GM18861 (cell line): Measurements from ENCODE around the gene CFAP299.

ENCODE experiments used
- ATAC-seq: cut with Tn5 transposase; IDR thresholded peaks from one replicate; pipeline ENCODE4 v1.9.1; 2021; ENCODE audit not compliant: unreplicated experiment

Gene CFAP299

DNA sequence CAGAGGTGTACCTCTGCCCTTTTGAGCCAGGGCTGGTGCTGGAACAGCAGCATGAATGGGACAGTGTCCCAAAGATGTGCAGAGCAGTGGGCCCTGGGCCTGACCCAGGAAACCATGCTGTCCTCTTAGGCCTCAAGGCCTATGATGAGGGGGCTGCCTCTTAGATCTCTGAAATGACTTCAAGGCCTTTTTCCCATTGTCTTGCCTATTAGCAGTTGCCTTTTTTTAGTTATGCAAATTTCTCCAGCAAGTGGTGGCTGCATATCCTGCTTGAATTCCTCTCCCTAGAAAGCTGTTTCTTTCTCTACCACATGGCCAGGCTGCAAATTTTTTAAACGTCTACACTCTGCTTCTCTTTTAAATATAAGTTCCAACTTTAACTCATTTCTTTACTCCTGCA, 160.3 kb downstream of the CFAP299 start:
- ATAC-seq, result no peak

DNA sequence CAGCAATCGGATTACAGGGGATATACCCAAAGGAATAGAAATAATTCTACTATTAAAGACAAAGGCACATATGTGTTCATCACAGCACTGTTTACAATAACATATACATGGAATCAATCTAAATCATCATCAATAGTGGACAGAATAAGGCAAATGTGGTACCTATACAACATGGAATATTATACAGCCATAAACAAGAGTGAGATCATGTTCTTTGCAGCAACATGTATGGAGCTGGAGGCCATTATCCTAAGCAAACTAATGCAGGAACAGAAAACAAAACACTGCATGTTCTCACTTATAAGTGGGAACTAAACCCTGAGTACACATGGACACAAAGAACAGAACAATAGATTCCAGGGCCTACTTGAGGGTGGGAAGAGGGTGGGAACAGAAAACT, 163.2 kb downstream of the CFAP299 start:
- no peak for ATAC-seq

DNA sequence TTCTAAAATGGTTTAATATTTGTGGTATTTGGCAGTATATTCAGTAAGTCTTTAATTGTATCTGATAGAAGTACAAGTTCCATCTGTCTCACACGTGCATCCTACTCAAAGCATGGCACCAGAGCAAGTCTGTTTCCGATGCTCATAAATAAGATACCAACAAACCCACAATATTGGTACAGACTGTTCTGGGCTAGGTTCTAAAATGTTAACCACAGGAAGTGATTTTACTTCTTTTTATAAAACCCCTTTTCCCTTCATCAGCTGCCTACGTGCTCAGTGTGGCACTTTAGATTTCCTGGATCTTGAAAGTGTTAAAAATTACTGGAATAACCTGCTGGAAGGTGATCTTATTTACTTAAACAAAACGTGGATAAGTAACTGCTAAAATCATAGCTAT, 165.1 kb downstream of the CFAP299 start:
- peak; percentile 68 for ATAC-seq

DNA sequence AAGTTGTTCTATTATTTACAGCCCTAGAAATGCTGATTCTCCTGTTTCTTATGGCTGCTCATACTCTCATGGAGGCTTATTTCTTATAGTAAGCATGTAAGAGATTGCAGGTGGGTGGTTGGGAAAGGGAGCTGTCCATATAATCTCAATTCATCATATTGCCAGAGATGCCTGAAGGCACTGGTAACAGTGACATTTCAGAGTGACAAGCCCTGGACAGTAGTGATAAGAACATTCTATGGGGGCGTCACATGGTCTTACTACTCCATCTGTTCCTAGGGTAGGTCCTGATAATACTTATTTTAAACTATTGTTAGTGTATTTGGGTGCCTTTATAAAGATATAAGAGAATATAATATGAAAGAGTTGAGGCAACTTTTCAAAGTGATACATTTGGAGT, 171.5 kb downstream of the CFAP299 start:
- no peak for ATAC-seq

DNA sequence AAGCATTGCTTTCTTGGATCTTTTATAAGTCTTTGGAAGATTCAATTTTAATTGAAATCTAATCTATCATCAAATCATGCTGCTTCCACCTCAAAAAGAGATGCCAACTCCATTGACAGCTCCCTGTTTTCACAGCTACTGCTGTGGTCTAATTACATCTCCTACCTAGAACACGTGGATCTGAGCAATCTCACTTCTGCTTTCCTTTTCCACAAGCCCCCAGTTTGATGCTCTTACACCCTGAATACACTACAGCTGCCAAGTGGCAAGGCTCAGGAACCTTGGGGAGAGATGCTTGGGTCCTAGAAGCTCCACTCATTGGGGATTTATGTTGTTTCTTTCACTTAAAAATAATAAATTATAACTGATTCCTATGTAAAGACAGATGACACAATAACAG, 172.0 kb downstream of the CFAP299 start:
- ATAC-seq, result peak; percentile 90

DNA sequence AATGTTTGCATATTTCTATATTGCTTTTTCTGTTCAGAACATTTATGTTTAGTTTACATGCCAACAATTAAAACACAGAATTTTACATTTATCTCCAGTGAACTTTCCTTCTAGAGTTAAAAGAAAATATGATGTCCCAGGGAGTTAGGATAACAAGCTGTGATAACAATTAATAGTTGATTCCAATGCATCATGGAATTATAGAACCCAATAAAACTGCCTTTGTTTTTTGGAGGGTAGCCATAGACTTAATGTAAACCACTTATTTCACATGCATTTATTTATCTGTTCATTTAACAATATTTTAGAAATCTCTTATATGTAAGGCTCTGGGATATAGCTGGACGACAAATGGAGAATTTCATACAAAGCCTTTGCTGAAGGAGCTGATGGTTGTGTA, 180.0 kb downstream of the CFAP299 start:
- ATAC-seq, result no peak

DNA sequence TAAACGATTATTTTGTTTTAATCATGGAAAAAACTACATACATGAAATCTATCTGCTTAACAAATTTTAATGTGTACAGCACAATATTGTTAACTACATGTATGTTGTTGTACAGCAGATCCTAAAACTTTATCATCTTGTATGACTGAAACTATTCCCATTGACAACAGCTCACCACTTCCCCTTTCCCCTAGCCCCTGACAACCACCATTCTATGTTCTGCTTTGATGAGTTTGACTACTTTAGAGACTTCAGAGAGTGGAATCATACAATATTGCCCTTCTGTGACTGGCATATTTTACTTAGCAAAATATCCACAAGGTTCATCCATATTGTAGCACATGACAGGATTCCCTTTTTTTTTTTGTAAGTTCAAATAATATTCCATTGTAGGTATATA, 185.9 kb downstream of the CFAP299 start:
- peak; percentile 75 for ATAC-seq

DNA sequence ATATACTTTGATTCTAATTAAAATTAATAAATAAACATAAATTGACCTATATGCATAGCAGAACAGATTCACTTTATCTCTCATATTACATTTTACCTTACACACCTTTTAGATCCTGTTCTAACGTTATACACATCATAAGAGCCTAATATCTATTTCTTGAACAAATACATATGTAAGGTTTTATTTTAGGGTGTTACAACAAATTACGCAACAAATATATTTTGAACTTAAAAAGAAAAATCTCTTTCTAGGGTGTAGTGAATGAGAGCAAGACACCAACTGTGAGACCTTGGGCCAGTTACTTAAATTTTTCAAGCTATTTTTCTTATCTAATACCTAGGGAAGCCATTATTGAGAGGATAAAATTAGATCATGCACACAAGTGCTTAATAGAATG, 191.2 kb downstream of the CFAP299 start:
- ATAC-seq, result no peak

DNA sequence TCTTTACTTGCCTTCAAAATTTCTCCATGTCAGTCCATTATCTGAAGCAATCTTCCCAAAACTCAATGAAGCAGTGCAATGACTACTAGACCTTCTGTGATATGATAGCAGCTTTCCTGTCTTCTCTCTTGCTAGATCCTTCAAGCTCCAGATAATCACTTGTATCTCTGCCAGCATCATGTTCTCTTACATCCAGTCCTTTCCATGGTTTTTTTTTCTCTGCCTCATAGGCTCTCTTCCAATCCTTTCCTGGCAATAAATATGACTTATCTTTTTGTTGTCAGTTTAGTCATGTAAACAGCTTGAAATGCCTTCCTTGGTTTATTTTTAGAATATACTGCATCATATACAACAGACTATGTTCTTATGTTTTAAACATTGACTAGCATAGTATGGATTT, 193.5 kb downstream of the CFAP299 start:
- no peak for ATAC-seq

DNA sequence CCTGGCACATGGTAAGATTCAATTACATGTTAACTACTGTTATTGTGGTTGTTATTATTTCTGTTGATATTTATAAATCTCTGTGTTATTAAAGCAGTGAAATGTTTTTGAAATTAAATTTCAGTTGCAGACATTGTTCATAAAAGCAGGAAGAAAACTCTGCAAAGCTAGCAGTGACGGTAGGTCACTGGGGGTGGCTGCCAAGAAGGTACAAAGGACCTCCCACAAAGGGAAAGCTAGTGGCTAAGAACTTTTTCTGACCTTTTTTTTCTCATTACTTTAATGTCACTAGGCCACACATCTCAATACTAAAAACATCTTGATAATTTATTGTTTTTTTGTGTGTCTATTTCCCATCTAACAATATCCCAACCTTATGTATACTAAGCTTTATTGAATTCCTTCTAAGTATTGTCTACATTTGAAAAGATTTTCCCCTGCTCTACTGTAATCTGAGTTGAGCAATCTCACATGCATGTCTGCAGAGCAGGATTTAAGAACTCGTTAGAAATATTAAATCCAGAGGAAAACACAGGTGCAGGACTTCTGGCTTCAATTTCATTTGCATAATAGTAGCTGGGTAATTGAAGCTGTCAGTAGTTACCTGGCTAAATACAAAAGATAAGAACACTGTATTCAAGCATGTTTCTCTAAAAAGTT, 197.3 kb downstream of the CFAP299 start:
- no peak for ATAC-seq

DNA sequence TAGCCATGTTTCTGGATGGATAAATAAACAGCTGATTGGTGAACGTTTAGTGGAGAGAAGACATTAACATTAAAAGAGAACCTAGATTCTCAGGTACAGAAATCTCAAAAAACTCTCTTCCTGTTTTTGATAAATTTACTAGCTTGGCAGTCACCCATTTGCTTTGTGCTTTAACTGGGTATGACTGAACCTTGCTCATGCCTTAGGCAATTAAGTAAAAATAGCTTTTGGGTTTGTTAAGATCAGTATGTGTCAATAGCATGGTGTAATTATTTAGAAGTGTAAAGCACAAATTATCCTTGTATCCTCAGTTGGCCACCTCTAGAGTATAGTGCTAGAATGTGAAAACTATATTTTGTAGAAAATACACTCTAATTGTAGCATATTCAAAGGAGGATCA, 200.0 kb downstream of the CFAP299 start:
- ATAC-seq, result no peak

DNA sequence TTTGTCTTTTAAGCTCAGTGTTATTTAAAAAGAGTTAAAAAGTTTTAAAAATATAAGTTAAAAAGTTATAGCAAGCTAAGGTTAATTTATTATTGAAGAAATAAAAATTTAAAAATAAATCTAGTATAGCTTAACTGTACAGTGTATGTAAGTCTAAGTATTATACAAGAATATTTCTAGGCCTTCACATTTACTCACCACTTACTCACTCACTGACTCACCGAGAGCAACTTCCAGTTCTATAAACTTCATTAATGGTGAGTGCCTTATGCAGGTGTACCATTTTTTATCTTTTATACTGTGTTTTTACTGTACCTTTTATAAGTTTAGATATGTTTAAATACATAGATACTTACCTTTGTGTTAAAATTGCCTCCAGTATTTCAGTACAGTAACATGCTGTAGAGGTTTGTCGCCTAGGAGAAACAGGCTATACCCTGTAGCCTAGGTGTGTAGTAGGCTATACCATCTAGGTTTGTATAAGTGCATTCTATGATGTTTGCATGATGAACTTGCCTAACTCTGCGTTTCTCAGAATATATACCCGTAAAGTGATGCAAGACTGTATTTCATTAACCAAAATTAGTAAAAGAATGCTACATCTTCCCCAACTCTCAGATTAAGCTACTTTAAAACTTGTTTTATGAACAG, 202.9 kb downstream of the CFAP299 start:
- ATAC-seq, result no peak

DNA sequence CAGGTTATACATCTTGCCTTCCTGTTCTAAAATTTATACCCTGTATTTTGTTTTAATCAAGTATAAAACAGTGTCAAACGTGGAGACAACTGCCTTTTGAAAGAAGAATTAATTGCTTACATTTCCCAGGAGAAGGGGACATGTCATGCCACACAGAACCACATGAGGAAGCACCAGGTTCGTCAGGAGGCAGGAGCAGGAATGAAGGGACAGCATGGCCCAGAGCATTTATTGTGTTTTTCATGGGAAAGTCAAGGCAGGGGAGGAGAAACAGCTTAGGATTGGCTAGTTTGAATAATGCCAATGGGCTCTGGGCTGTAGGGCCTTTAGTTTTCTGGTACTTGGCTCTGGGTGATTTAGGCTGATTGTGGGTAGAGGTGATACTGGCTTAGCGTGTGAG, 203.7 kb downstream of the CFAP299 start:
- no peak for ATAC-seq

DNA sequence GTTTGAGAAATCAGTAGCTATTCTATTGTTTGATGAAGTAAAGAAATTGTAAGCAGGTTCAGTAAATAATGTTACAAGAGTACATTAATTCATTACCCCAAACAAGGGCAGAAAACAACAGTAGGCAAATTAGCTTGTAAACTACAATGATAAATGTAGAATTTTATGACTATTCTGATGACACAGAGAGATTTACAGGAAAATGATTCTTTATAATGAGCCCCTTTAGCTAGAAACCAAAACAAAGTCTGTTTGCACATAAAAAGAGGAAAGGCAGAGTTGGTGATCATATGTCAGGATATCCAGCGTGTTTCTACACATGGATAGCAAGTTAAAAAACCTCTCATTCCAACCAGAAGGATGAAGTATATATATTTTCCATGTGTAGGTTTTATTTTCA, 204.8 kb downstream of the CFAP299 start:
- no peak for ATAC-seq

DNA sequence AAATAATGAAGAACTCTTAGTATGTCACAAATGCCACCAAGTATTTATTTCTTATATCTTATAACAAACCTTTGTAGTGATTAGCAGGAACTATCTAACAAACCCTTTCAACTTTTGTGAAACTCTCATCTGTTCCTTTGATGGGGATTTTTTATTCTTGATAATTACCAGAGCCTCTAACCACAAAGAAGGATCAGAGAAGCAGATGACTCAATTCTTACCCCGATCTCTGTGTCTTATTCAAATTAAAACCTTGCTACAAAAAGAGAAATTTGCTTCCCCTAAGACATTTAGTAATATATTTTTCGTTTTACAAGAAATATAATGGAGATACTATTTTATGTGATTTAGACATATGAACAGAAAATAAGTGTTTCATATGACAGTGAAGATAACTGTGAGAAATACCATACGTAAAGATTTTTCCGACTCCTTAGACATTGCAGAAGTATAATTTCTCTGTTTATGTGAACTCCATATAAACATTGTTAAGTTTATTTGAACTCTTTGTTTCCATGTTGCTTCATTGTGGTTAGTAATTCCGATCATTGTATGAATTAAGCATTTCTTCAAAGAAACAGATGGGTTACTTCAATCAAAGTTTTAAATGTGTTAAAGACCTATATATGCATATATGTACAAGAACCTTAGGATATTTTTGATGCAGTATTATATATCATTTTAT, 205.4 kb downstream of the CFAP299 start:
- ATAC-seq, result peak; percentile 96

DNA sequence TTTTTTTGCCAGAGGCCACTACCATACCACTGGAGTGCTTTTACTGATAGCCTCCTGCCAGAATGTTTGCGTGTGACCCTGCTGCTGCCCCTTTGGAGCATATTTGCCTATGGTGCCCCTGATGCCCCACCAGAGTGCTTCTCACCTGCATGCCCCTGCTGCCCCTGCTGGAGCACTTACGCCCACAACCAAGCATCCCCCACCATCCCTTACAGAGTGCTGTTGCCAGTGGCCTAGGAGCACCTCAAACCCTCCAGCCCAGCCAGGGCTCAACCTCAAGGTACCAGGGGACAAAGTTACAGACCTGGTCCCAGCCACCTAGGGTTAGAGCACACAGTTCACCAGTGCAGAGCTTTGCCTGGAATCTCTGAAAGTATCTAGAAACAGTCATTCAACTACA, 207.2 kb downstream of the CFAP299 start:
- no peak for ATAC-seq

DNA sequence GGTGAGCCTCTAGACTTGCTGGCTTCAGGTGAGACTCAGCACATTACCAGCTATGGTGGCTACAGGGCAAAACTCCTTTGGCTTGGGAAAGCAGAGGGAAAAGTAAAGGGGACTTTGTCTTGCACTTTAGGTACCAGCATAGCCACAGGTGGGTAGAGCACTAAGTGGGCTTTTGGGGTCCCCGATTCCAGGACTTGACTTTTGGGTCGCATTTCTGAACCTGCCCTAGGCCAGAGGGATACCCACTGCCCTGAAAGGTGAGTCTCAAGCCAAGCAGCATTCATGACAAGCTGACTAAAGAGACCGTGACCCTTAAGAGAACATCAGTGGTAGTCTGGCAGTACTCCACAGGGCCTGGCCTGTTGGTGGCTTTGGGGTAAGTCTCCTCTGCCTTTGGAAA, 224.8 kb downstream of the CFAP299 start:
- ATAC-seq, result no peak

DNA sequence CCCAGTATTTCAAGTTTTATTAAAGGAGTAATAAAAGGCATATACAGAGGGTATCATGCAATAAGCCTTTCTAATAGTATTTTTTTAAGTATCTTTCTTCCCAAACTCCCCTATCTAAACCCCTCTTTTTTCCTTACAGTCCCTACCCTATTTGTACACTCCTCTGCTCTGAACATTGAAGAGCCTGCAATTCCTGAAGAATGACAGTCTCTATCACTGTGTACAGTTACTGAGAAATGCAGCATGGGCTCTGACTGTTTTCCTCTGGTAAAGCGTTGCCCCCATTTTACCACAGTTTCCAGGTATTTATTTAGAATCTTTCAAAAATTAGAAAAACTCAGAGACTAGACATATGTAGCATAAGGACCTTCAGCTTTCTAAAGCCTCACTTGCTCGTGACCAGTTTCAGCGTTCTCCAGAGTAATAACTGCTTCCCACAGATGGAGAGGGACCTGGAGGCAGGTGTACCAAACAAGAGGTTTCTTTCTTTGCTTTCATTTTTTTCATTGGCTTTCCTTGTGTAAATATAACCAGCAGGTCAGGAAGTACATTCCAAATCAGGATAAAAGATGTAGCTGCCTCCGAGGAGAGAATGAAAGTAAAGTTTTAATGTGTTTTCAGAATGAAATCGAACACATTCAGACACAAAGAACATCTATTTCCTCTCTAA, 230.8 kb downstream of the CFAP299 start:
- ATAC-seq, result no peak

DNA sequence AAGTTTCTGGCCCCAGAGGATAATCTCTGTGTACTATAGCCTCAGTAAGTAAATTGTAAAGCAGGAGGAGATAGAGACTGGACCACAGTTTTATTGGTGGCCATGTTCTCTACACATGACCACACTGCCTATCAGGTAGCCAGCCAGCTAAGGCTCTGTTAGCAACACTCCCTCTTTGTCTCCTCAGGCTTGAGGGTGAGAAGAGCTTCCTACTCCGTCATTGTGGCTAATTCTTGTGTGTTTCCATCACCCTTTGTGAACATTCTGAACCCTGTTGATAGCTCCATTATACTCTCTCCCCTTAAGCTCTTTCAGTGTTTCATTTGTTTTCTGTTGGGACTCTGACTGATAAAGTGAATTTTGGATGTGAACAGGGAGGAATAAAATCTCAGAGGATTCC, 233.4 kb downstream of the CFAP299 start:
- no peak for ATAC-seq

DNA sequence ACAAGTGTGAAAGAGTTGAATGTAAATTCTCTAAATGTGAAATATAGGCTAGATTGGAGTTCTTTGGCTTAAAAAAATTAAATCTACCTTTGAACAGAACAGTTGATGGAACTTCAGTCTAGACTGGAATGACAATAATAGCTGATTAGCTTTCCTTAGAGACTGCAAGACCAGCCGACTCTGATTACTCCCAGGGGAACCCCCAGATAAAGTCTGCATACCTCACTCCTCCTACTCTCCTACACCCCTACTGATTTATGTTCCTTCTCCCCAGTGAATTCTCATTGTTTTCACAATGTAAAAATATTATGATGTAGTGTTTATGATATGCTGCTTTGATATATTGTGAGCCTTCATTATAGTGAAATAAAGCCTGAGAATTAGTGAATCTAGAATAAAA, 241.3 kb downstream of the CFAP299 start:
- ATAC-seq, result no peak

DNA sequence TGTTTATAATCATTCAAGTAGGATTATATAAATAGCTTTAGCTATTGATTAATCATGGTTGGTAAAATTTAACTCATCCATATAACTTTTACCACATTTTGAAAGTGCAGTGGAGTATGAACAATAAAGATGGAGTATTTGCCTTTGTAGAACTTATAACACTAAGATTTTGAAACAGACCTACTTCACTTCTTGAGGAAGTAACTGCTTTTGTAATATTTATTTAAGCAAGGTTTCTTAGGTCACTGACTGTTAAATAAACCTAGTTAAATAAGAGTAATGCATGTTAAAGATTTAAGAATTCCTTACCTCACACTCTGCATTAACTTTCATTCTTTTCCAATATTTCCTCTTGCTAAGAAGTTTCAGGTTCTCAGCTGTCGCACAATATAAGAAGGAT, 242.5 kb downstream of the CFAP299 start:
- no peak for ATAC-seq

DNA sequence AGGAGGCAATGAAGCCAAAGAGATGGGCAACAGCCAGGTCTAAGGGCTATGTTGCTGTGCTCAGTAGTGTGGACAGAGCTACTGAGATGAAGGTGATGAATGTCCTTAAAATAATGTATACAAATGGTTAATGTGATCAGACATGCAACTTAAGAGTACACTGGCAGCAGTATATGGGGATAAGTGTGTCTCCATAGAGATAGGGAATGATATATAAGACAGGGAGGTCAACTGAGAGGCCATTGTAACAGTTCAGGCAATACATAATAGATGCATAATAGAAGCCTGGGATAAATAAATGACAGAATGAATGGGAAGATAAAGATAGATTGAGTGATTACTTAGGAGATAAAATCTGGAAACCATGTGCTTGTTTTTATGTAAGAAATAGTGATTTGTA, 250.0 kb downstream of the CFAP299 start:
- no peak for ATAC-seq
